Gastroesophageal sphincter (tissue), 4 donors: ENCODE measurements around the gene DYSF. TPM values are rescaled to one million over a fixed set of nuclear protein-coding genes. Genes with fewer than 3 reads are reported as not detected.

Experiments
- ATAC-seq: fragments of 150-250 bp; one replicate; pipeline ENCODE4 v1.9.1; 2016; ENCODE audit warnings: mild to moderate bottlenecking, moderate library complexity
- H3K27ac ChIP-seq, 4 donors: fragments of 200-600 bp; sonication (generic) in 3 of 4; 1 replicate in 3 of 4; 2 replicates in 1 of 4; pipeline ENCODE4 v1.5.1; 2016 to 2019
- H3K27me3 ChIP-seq: fragments of 200-600 bp; sonication (generic); one replicate; pipeline ENCODE4 v1.5.1; 2019
- H3K36me3 ChIP-seq, 2 donors: fragments of 200-600 bp; sonication (generic); one replicate each; pipeline ENCODE4 v1.5.1; 2019; ENCODE audit warnings: control low read depth in 1 of 2
- H3K4me1 ChIP-seq, 3 donors: fragments of 200-600 bp; sonication (generic); 1 replicate in 2 of 3; 2 replicates in 1 of 3; pipeline ENCODE4 v1.5.1; 2016 to 2019; ENCODE audit warnings: control low read depth in 2 of 3
- H3K4me3 ChIP-seq, 2 donors: fragments of 200-600 bp; sonication (generic); one replicate each; pipeline ENCODE4 v1.5.1; 2019; ENCODE audit warnings: mild to moderate bottlenecking in 1 of 2, moderate library complexity in 1 of 2
- H3K9me3 ChIP-seq, 3 donors: fragments of 200-600 bp; sonication (generic); one replicate each; pipeline ENCODE4 v1.5.1; 2017 to 2019; ENCODE audit warnings: control low read depth in 2 of 3
- CTCF ChIP-seq, 4 experiments: fragments of 200-600 bp in 2 of 4; fragments of 450-650 bp in 2 of 4; sonication (generic) in 1 of 4; IDR thresholded peaks; one replicate each; pipeline ENCODE4 v1.5.1; 2017 to 2019; ENCODE audit warnings: antibody characterized with exemption in 4 of 4, mild to moderate bottlenecking in 2 of 4, moderate library complexity in 2 of 4
- EP300 ChIP-seq: sonication (generic); formaldehyde crosslinking; IDR thresholded peaks from one replicate; pipeline ENCODE4 v1.6.1; 2017; ENCODE audit warnings: antibody characterized with exemption, mild to moderate bottlenecking
- POLR2A ChIP-seq, 2 donors: fragments of 450-650 bp; IDR thresholded peaks; one replicate each; pipeline ENCODE4 v1.6.1; 2017; ENCODE audit warnings: antibody characterized with exemption in 2 of 2, mild to moderate bottlenecking in 2 of 2, moderate library complexity in 1 of 2
- POLR2AphosphoS5 ChIP-seq: sonication (generic); formaldehyde crosslinking; IDR thresholded peaks from one replicate; pipeline ENCODE4 v1.6.1; 2017; ENCODE audit warnings: antibody characterized with exemption
- WGBS, 2 donors: methylation state at CpG; one replicate each; pipeline ENCODE4 v1.1.5; 2018; ENCODE audit warnings: low coverage in 1 of 2; 5-methylcytosine and 5-hydroxymethylcytosine counted together
- total RNA-seq, 4 donors: library from RNA; depleted of rRNA; stranded (reverse); fragments of >200 nt; gene quantifications; one replicate each; pipeline ENCODE4 v1.1.0, GENCODE V29; 2016

Gene DYSF
- total RNA-seq, 4 donors from 2014 or later, result 11.0 to 50.1 (median 17.4) TPM

GRCh38 chr2:71530641-71531332, 77.4 kb downstream of the DYSF start:
- no peak for ATAC-seq
- Histone ChIP-seq H3K27ac (no peak overlapping the region), H3K4me1 (no peaks in the 10 kb centered on the region), H3K9me3 (no peaks in the 10 kb centered on the region), H3K4me3 (no peak overlapping the region), H3K36me3 (peaks cover 0 to 52% of the 10 kb centered on the region in 2 donors), H3K27me3 (no peaks in the 10 kb centered on the region)
- TF ChIP-seq CTCF (IDR thresholded peaks at IDR 0.05) (peak; percentile 38 to 68 (median 42)), EP300 (no peak), POLR2A (IDR thresholded peaks at IDR 0.05) (no peak)
- 82 to 88% methylated on average over 6 to 7 of the region's 7 CpGs for WGBS, 2 donors

- TF ChIP-seq POLR2A (IDR thresholded peaks at IDR 0.05), result no peak
- no peak for TF ChIP-seq EP300
- TF ChIP-seq CTCF (IDR thresholded peaks at IDR 0.05), result no peak
- TF ChIP-seq POLR2AphosphoS5, result no peak
- no peaks in the 10 kb centered on the region for H3K4me1 ChIP-seq
- no peaks in the 10 kb centered on the region for H3K9me3 ChIP-seq
- ATAC-seq, result no peak
- peaks cover 0 to 52% of the 10 kb centered on the region in 2 donors for H3K36me3 ChIP-seq
- 72 to 77% methylated on average over 9 of the region's 9 CpGs for WGBS, 2 donors
- H3K27me3 ChIP-seq, result no peaks in the 10 kb centered on the region
- no peak overlapping the region for H3K27ac ChIP-seq
- H3K4me3 ChIP-seq, result no peak overlapping the region
Observed at GRCh38 chr2:71531522-71532047, 78.2 kb downstream of the DYSF start.

- Histone ChIP-seq H3K36me3 (peaks cover 0 to 53% of the 10 kb centered on the region in 2 donors), H3K27ac (no peak overlapping the region), H3K4me3 (no peak overlapping the region), H3K4me1 (no peaks in the 10 kb centered on the region), H3K27me3 (no peaks in the 10 kb centered on the region), H3K9me3 (no peaks in the 10 kb centered on the region)
- TF ChIP-seq EP300 (no peak), CTCF (IDR thresholded peaks at IDR 0.05) (no peak), POLR2AphosphoS5 (no peak), POLR2A (IDR thresholded peaks at IDR 0.05) (no peak)
- no peak for ATAC-seq
- WGBS, 2 donors, result 83 to 88% methylated on average over 2 of the region's 2 CpGs
Observed at GRCh38 chr2:71532327-71532726, 79.0 kb downstream of the DYSF start.

GRCh38 chr2:71534201-71534600, 80.8 kb downstream of the DYSF start:
- WGBS, 2 donors, result 100% methylated on average over 1 of the region's 1 CpG; no CpG with 5 or more reads in 1 of the 2 donors
- Histone ChIP-seq H3K4me3 (no peak overlapping the region), H3K27ac (no peak overlapping the region), H3K4me1 (no peaks in the 10 kb centered on the region), H3K9me3 (no peaks in the 10 kb centered on the region), H3K27me3 (no peaks in the 10 kb centered on the region), H3K36me3 (peaks cover 0 to 54% of the 10 kb centered on the region in 2 donors)
- no peak for TF ChIP-seq EP300
- no peak for TF ChIP-seq POLR2A (IDR thresholded peaks at IDR 0.05)
- TF ChIP-seq CTCF (IDR thresholded peaks at IDR 0.05), result no peak
- no peak for TF ChIP-seq POLR2AphosphoS5
- no peak for ATAC-seq

- ATAC-seq, result no peak
- H3K36me3 ChIP-seq, result peaks cover 0 to 57% of the 10 kb centered on the region in 2 donors
Observed at GRCh38 chr2:71534826-71535225, 81.5 kb downstream of the DYSF start.

More at GRCh38 chr2:71534826-71535225, 81.5 kb downstream of the DYSF start:
- no peak for TF ChIP-seq POLR2AphosphoS5
- no peak for TF ChIP-seq POLR2A (IDR thresholded peaks at IDR 0.05)
- TF ChIP-seq CTCF (IDR thresholded peaks at IDR 0.05), result no peak
- no peak for TF ChIP-seq EP300
- no peak overlapping the region for H3K27ac ChIP-seq
- H3K4me1 ChIP-seq, result no peaks in the 10 kb centered on the region
- H3K9me3 ChIP-seq, result no peaks in the 10 kb centered on the region
- WGBS, 2 donors, result 100% methylated on average over 1 of the region's 4 CpGs; no CpG with 5 or more reads in 1 of the 2 donors
- no peak overlapping the region for H3K4me3 ChIP-seq
- no peaks in the 10 kb centered on the region for H3K27me3 ChIP-seq
